PFSK-1 (cell line): ENCODE data around the gene GRIK3.

Source experiments
- POLR2AphosphoS5 ChIP-seq: IDR thresholded peaks from 2 replicates; pipeline ENCODE4 v1.6.1; 2012; ENCODE audit warnings: low read depth, mild to moderate bottlenecking, control low read depth, low read length, moderate library complexity
- REST ChIP-seq, 2 experiments: IDR thresholded peaks; 2 replicates each; pipeline versions ENCODE4 v1.6.1 to v1.8.0; 2011 to 2012; ENCODE audit warnings: low read depth in 2 of 2, low read length in 2 of 2, control low read depth in 1 of 2, inconsistent platforms in 1 of 2, mild to moderate bottlenecking in 1 of 2, moderate library complexity in 1 of 2; ENCODE audit not compliant: insufficient read depth in 1 of 2
- TAF1 ChIP-seq: IDR thresholded peaks from 2 replicates; pipeline ENCODE4 v1.6.1; 2012; ENCODE audit warnings: low read length, control low read depth, borderline replicate concordance; ENCODE audit not compliant: insufficient read depth

DNA sequence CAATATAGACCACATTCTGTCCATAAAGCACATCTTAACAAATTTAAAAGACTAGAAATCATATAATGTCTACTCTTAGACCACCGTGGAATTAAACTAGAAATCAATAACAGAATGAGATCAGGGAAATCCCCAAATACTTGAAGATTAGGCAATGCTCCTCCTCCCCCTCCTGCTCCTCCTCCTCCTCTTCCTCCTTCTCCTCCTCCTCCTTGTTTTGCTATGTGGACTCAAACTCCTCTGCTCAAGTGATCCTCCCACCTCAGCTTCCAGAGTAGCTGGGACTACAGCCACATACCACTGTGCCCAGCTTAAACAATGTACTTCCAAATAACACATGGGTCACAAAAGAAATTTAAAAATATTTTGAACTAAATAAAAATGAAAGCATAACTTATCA, 134.2 kb downstream of the GRIK3 start:
- TF ChIP-seq REST (IDR thresholded peaks at IDR 0.05; ENCODE audit: insufficient read depth in 1 of 2, low read depth in 2 of 2, low read length in 2 of 2) (no peak), TAF1 (no peak), POLR2AphosphoS5 (no peak)
